ENCODE data around the gene NPLOC4.

Gene NPLOC4

DNA sequence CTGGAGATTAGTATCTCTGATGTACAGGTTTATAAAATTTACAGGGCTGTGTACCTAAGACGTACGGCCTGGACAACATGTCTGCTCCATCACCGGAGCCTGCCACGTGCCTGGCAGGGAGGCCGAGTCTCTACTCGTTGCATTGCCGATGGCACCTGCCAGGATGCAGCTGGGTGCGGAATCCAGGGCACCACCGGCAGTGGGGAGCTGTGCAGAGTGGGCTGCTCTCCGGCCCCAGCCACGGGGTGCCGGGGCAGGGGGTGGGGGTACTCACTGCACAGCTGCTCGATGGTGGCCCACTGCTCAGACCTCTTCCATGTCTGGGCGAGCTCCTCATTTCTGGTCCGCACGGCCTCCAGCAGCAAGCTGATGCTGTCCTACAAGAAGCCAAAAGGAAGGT is 71.7 kb downstream of the NPLOC4 start:
- DNase-seq (ENCODE audit: low read depth), result no peak

- no peak for DNase-seq (ENCODE audit: low read depth)
Observed at GRCh38 chr17:81564778-81565177, 72.1 kb downstream of the NPLOC4 start.

GRCh38 chr17:81563861-81564586 is 72.9 kb downstream of the NPLOC4 start:
- no peak for DNase-seq (ENCODE audit: low read depth)

DNA sequence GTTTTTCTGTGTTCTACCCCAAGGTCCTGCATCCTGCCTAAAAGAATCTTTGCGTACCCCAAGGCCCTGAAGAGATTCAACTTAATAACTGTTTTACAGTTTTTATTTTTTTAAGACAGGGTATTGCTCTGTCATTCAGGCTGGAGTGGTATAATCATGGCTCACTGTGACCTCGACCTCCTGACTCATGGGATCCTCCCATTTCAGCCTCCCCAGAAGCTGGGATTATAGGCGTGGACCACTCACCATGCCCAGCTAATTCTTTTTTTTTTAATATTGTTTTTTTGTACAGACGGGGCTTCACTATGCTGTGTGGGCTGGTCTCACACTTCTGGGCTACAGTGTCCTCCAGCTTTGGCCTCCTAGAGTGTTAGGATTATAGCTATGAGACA is 75.4 kb downstream of the NPLOC4 start:
- no peak for DNase-seq (ENCODE audit: low read depth)

GRCh38 chr17:81558941-81559806 is 77.7 kb downstream of the NPLOC4 start:
- DNase-seq (ENCODE audit: low read depth), result no peak

DNA sequence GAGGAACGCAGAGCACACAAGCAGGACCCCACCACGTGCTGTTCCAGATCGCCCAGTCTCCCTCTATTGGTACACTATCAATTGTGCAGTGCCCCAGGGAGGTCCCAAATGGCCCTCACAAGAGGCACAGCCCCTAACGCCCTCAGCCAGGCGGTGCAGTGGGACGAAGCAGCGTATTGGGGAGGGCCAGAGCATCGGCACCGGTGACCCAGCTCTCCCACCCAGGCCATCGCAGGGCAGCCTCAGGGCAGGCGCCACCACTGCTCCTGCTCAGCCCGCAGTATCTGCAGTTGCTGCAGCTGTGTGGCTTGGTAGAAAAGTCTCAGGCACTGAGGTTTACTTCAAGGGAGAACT is 78.8 kb downstream of the NPLOC4 start:
- DNase-seq (ENCODE audit: low read depth), result no peak

- DNase-seq (ENCODE audit: low read depth), result no peak
Observed at GRCh38 chr17:81557276-81558114, 79.4 kb downstream of the NPLOC4 start.

DNA sequence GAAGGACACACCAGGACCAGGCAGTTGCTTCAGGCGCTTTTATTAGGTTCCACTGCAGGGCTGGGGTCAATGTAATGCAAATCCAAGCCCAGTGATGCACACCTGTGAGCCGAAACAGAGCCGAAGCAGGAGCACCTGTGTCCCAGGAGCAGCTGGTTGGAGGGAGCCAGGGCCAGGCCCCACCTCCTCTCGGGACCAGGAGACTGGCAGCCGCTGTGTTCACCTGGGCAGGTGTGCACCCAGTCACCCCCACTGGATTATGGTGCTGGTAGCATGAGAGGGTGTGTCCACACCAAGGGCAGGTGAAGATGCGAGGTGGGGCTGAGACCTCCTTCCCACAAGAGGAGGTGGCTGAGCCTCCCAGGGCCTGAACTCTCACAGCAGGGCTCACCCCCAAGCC is 80.0 kb downstream of the NPLOC4 start:
- no peak for DNase-seq (ENCODE audit: low read depth)

GRCh38 chr17:81556175-81556691 is 80.7 kb downstream of the NPLOC4 start:
- no peak for DNase-seq (ENCODE audit: low read depth)

DNA sequence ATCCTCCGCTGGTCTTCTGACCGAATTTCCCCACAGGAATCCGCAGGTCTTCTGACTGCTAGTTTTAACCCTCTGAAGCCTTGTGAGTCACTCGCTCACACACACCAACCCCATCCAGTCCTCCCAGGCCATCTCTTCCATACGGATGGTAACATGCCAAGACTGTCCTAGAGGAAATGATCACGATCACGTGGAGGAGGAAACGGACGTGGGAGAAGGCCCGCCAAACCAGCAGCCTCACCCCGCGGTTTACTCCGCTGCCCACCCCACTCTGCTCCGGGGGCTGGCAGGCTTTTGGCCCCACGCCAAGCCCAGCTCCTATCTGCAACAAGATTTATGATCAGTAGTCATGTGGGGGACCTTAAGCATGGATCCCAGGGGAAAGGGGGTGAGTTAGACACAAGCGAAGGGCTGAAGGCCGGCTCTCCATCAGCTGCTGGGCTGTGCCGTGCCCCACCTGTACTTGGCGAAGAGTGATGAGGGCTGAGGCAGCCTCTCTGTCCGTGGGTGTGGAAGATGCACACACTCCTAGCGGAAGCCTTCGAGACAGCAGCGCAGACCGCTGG is 83.2 kb downstream of the NPLOC4 start:
- DNase-seq (ENCODE audit: low read depth), result peak; percentile 80

DNA sequence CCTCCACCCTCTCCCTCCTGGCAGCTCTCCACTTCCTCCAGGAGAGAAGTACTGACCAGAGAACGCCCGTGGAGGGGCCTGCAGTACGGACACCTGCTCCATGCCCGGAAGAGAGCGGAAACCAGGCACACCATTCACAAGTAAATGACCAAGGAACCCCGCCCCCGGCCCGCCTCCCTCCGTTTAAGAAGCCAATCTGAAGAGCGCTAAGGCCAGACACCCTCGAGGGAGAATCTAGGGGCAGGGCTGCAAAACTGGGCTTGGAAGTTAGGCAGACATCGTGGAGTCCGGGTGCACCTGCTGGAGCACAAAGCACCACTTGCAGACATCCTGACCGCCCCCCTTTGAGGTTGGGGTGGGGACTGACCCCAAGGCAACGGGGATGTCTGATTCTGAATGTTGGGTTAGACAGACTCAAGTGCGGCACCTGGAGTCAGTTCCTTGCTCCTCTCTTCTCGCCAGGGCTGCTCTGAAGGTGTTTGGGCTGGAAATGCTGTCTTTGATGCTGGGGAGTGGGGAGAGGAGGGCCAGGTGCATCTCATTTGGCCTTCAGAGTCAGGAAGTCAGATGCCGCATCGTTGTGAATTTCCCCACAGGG is 83.8 kb downstream of the NPLOC4 start:
- no peak for DNase-seq (ENCODE audit: low read depth)

DNA sequence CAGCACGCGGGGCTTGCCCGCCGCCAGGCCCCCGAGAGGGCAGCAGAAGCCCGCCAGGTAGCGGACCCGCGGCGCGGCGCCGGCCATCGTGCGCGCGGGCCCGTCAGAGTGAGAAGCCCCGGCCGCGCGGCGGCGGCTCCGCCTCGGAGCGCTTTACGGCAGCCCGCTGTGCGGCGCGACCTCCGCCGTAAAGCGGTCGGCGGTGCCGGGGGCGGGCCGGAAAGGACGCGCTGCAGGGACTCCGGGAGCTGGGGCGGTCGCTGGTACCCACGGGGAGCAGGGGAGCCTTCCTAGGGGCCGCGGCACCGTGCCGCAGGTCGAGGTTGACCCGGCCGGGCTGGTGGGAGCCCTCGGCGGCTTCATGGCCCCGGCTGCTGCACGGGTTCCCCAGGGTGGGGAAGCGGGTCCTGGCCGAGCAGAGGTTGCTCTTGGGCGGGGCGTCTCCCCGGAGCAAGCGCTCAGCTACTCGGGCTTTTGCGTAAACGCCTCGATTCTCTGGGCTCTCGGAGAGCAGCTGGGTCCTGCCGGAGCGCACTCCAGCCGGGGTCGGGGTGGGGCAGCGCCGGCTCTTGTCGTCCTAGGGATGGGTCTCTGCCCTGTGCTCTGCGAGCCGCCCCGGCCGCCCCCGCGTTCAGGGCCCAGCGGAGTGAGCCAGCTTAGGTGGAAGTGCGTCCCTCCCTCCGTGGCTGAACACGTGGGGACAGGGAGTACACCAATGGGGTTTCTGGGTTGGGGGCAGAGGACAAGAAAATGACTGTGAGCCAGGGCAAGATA is 84.5 kb downstream of the NPLOC4 start, which contains the start of gene FAAP100:
FAAP100 (minus strand) TSS at position 110 of the 774 bp plus-strand sequence; CDS start at position 87, 23 bp downstream.
- DNase-seq (ENCODE audit: low read depth), result no peak

DNA sequence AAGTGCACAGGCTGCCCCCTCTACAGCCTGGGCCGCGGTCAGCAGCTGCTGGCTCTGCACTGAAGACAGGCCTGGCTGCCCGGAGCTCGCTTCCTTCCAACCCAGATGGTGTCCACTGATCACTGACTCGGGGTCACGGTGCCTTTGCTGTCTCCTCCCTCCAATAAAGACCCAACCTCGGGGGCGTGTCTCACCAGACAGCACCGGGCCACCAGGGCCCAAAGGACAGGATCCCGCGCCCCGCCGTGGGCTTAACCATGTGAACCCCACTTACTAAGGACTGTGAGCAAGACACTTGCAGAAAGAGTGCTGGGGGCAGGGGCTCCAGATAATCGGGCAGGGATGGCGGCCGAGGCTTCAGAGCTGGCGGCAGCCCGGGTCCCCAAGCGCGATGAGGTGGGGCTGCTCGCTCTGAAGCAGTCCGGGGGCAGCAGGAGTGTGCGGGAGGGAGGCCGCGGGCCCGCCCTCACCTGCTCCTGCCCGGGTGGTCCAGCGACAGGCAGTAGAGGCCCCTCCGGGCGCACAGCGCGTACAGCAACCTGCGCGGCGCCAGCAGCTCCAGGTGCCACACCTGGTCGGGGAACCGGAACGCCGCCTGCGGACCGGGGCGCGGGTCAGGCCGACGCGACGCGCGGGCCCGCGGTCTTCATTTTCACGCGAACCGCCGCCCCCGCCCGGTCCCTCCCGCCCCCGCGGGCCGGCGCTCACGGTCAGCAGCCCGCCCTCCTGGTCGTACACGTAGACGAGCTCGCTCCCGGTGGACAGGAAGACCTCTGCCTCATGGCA is 85.3 kb downstream of the NPLOC4 start:
- no peak for DNase-seq (ENCODE audit: low read depth)

GRCh38 chr17:81550830-81551457 is 86.0 kb downstream of the NPLOC4 start:
- DNase-seq (ENCODE audit: low read depth), result no peak

DNA sequence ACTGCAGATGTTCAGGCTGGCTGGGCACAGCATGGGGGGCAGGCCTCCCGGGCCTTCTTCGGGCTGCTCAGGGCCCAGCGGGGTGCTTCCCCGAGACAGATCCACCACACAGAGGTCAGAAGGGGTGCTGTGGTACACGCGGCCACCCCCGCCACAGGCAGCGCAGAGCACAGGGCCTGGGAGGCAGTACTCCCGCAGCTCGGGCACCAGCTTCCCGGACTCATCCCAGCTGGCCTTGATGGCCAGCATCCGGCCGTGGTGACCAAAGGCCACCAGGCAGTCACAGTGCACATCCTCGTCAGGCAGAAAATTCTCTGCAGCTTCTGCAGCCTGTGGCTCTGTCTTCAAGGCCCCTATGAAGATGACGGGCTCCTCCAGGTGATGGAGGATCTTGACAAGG is 86.6 kb downstream of the NPLOC4 start:
- DNase-seq (ENCODE audit: low read depth), result no peak

- DNase-seq (ENCODE audit: low read depth), result no peak
Observed at GRCh38 chr17:81549826-81550225, 87.1 kb downstream of the NPLOC4 start.

DNA sequence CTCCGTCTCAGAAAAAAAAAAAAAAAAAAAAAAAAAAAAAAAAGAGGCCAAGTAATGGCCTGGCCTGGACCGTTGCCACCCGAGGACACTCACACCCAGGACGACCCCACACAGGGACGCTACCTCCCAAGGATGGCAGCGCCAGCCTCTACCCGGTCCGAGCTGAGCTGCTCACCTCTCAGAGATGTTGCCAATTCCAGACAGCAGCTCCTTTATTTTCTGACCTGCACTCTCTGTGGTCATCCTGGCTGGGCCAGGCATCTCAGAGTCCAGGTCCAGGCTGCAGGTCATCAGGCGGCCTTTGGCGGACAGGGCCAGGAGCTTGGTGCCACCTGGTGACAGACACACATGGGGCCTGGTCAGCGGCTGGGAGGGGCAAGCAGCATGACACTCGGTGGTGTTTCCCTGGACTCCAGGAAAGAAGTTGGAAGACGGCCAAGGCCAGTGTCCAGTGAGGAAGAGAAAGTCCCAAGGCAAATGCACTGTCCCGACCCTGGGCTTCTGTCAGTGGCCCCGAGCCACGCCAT is 87.8 kb downstream of the NPLOC4 start:
- no peak for DNase-seq (ENCODE audit: low read depth)

GRCh38 chr17:81547614-81547982 is 89.3 kb downstream of the NPLOC4 start:
- DNase-seq (ENCODE audit: low read depth), result no peak
